ENCODE measurements around the gene CD40LG.

The CD40LG gene

DNA sequence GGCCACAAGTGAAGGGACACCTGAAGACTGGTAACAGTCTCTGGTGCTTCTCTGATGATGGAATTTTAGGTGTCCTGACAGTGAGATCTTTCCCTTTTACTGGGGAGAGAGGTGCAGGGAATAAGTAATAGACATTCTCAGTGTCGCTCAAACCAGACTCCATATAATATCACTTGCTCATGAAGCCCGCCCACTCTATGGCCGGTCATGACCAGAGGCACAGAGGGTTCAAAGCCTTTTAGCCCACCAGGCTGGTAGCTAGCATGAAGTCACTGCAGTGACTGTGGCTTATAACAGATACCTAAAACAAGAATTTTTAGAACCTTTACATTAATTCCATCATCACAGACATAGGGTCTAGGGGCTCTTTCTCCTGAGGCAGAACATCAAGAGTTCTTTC, 2.9 kb downstream of the CD40LG start:
- TF ChIP-seq YY1 (IDR thresholded peaks at IDR 0.05; ENCODE audit: low read depth) (no peak), NFIC (IDR thresholded peaks at IDR 0.05) (no peak)
- TF ChIP-seq, protein P1, sequence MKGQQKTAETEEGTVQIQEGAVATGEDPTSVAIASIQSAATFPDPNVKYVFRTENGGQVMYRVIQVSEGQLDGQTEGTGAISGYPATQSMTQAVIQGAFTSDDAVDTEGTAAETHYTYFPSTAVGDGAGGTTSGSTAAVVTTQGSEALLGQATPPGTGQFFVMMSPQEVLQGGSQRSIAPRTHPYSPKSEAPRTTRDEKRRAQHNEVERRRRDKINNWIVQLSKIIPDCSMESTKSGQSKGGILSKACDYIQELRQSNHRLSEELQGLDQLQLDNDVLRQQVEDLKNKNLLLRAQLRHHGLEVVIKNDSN (IDR thresholded peaks at IDR 0.05), result no peak
- TF ChIP-seq, protein P2, sequence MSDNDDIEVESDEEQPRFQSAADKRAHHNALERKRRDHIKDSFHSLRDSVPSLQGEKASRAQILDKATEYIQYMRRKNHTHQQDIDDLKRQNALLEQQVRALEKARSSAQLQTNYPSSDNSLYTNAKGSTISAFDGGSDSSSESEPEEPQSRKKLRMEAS (IDR thresholded peaks at IDR 0.05), result no peak

DNA sequence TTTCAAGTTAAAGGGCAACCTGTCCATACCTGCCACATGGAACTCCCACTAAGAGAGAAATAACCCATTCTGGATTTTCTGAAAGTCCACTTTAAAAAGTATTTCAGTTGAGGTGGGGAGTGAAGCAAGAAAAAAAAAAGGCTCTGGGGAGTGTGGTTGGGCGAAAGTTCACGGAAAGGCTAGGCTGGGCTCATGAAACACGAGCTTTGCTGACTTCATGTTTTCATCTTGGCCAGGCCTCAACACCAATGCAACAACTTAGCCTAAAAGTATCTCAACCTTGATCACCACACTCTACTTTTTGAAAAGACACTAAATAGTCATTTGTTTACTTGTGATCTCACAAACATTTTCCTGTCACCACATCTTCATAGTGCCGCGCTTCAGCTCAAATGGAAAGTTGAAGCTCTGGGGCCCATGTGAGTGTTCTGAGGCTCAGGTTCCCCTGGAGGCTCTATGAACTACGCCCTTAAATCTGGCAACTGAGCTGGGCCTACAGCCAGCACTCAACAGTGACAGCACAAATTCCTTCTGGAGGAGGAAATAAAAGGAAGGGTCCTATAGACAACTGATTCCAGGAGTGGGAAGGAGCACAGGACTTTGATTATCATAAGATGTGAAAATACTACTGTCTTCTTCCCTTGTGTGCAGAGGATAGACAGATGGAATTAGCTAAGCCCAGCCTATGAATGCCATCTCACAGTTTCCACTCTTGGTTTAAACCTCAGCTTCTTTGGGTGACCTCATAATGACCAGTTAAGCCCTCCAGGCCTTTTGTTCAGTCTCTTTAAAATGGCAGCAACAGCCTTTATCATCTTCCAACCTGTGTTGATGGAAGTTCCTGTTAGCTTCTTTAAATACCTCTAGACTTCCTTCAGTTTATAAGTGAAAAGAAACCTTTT, 5.1 kb downstream of the CD40LG start:
- TF ChIP-seq TEAD4 (IDR thresholded peaks at IDR 0.05) (no peak), NFIC (IDR thresholded peaks at IDR 0.05) (no peak), EGR1 (IDR thresholded peaks at IDR 0.05) (no peak), CEBPB (IDR thresholded peaks at IDR 0.05) (no peak), YY1 (IDR thresholded peaks at IDR 0.05; ENCODE audit: low read depth) (no peak)
- TF ChIP-seq, protein P3, sequence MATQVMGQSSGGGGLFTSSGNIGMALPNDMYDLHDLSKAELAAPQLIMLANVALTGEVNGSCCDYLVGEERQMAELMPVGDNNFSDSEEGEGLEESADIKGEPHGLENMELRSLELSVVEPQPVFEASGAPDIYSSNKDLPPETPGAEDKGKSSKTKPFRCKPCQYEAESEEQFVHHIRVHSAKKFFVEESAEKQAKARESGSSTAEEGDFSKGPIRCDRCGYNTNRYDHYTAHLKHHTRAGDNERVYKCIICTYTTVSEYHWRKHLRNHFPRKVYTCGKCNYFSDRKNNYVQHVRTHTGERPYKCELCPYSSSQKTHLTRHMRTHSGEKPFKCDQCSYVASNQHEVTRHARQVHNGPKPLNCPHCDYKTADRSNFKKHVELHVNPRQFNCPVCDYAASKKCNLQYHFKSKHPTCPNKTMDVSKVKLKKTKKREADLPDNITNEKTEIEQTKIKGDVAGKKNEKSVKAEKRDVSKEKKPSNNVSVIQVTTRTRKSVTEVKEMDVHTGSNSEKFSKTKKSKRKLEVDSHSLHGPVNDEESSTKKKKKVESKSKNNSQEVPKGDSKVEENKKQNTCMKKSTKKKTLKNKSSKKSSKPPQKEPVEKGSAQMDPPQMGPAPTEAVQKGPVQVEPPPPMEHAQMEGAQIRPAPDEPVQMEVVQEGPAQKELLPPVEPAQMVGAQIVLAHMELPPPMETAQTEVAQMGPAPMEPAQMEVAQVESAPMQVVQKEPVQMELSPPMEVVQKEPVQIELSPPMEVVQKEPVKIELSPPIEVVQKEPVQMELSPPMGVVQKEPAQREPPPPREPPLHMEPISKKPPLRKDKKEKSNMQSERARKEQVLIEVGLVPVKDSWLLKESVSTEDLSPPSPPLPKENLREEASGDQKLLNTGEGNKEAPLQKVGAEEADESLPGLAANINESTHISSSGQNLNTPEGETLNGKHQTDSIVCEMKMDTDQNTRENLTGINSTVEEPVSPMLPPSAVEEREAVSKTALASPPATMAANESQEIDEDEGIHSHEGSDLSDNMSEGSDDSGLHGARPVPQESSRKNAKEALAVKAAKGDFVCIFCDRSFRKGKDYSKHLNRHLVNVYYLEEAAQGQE (IDR thresholded peaks at IDR 0.05; ENCODE audit: low read depth), result no peak

DNA sequence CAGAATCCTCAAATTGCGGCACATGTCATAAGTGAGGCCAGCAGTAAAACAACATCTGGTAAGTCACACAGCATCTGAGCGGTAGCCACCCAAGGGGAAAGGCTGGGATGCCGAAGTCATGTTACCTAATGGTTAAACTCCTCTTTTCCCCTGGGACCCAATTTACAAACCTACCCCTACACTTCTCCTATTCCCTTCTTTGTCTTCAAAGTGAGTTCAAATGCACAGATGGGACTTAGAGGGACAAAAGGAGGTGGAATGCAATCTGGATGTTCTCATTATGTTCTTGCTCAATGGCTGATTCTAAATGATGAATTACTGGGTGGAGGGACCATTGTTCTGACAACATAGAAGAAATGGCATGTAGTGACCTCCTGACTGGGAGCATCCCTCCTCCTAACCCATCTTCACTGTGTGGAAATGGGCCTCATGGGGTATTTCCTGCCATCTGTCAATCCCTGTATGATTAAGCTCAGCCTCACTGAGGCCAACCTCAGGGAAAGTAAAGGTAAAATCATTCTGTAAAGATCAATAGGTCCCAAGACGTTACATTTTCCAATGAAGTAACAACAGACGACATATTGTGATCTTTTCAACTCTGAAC, 8.5 kb downstream of the CD40LG start:
- TF ChIP-seq CEBPB (IDR thresholded peaks at IDR 0.05) (no peak), ZBTB7A (IDR thresholded peaks at IDR 0.05; ENCODE audit: low read depth) (no peak), TCF12 (IDR thresholded peaks at IDR 0.05; ENCODE audit: low read depth) (no peak), TAF1 (IDR thresholded peaks at IDR 0.05; ENCODE audit: low read depth) (no peak), EP300 (IDR thresholded peaks at IDR 0.05; ENCODE audit: borderline replicate concordance) (no peak), FOXM1 (IDR thresholded peaks at IDR 0.05; ENCODE audit: borderline replicate concordance, low read depth) (no peak), CREB1 (IDR thresholded peaks at IDR 0.05; ENCODE audit: low read depth) (no peak), NFIC (IDR thresholded peaks at IDR 0.05) (no peak)
- TF ChIP-seq, protein P1 (IDR thresholded peaks at IDR 0.05), result no peak

DNA sequence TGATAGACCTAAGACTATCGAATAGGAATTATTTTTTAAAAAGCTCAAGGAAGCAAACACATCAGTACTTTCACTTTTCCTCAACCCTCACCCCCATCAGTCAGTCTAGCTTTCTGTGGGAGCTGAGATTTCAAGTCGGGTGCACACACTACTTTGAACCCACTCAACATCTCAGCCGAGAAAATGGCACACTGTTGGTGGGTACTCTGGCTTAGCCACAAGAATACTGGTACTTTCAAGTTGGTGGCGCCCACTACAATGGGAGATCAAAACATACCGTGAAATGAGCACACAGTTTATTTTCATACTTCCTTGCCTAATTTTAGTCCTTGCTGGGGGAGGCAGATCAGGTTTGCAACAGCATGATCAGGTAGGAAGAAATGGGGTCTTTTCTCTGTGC, 10.2 kb downstream of the CD40LG start:
- no peak for TF ChIP-seq NFIC (IDR thresholded peaks at IDR 0.05)
- TF ChIP-seq TAF1 (IDR thresholded peaks at IDR 0.05; ENCODE audit: low read depth), result no peak
- TF ChIP-seq, protein P1 (IDR thresholded peaks at IDR 0.05), result no peak
- TF ChIP-seq EGR1 (IDR thresholded peaks at IDR 0.05), result no peak
- no peak for TF ChIP-seq CEBPB (IDR thresholded peaks at IDR 0.05)
- TF ChIP-seq, protein P3 (IDR thresholded peaks at IDR 0.05; ENCODE audit: low read depth), result no peak
- no peak for TF ChIP-seq TEAD4 (IDR thresholded peaks at IDR 0.05)
- no peak for TF ChIP-seq ZBTB7A (IDR thresholded peaks at IDR 0.05; ENCODE audit: low read depth)
- no peak for TF ChIP-seq TCF12 (IDR thresholded peaks at IDR 0.05; ENCODE audit: low read depth)
- TF ChIP-seq YY1 (IDR thresholded peaks at IDR 0.05; ENCODE audit: low read depth), result no peak
- no peak for TF ChIP-seq CREB1 (IDR thresholded peaks at IDR 0.05; ENCODE audit: low read depth)
- TF ChIP-seq EP300 (IDR thresholded peaks at IDR 0.05; ENCODE audit: borderline replicate concordance), result no peak
- no peak for TF ChIP-seq RAD21 (IDR thresholded peaks at IDR 0.05; ENCODE audit: low read depth)
- TF ChIP-seq FOXM1 (IDR thresholded peaks at IDR 0.05; ENCODE audit: borderline replicate concordance, low read depth), result no peak
- TF ChIP-seq, protein P2 (IDR thresholded peaks at IDR 0.05), result no peak

DNA sequence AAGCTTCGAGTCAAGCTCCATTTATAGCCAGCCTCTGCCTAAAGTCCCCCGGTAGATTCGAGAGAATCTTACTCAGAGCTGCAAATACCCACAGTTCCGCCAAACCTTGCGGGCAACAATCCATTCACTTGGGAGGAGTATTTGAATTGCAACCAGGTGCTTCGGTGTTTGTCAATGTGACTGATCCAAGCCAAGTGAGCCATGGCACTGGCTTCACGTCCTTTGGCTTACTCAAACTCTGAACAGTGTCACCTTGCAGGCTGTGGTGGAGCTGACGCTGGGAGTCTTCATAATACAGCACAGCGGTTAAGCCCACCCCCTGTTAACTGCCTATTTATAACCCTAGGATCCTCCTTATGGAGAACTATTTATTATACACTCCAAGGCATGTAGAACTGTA, 11.2 kb downstream of the CD40LG start:
- TF ChIP-seq EP300 (IDR thresholded peaks at IDR 0.05; ENCODE audit: borderline replicate concordance) (no peak), CEBPB (IDR thresholded peaks at IDR 0.05) (no peak), ZBTB7A (IDR thresholded peaks at IDR 0.05; ENCODE audit: low read depth) (no peak), TEAD4 (IDR thresholded peaks at IDR 0.05) (no peak), CREB1 (IDR thresholded peaks at IDR 0.05; ENCODE audit: low read depth) (no peak), YY1 (IDR thresholded peaks at IDR 0.05; ENCODE audit: low read depth) (no peak), FOXM1 (IDR thresholded peaks at IDR 0.05; ENCODE audit: borderline replicate concordance, low read depth) (no peak), RAD21 (IDR thresholded peaks at IDR 0.05; ENCODE audit: low read depth) (no peak), TAF1 (IDR thresholded peaks at IDR 0.05; ENCODE audit: low read depth) (no peak), NFIC (IDR thresholded peaks at IDR 0.05) (no peak)
- TF ChIP-seq, protein P1 (IDR thresholded peaks at IDR 0.05), result no peak

All from Ishikawa (cell line).